RWPE1 (cell line): Measurements from ENCODE around the gene CHST11.

Source experiments
- CTCF ChIA-PET: fragments of 350-600 bp; sonication (Branson Sonifier 250); formaldehyde crosslinking; extraction: SDS; loops from one replicate; lab custom pipeline; 2021; lab: Yijun Ruan, JAX
- POLR2A ChIA-PET: fragments of 400-600 bp; formaldehyde crosslinking; extraction: SDS; loops from one replicate; lab custom pipeline; 2020; ENCODE audit warnings: antibody characterized with exemption; ENCODE audit not compliant: low non-redundant PET; lab: Yijun Ruan, JAX
- DNase-seq: peaks from one replicate; pipeline ENCODE4 v3.0.0; 2012; ENCODE audit warnings: low spot score
- H3K27ac ChIP-seq: fragments of 450-650 bp; 2 replicates; pipeline ENCODE4 v1.5.1; 2017
- TF ChIP-seq, protein P1 (sequence below): fragments of 450-650 bp; conservative IDR thresholded peaks from 2 replicates; pipeline ENCODE4 v1.5.1; 2017; ENCODE audit warnings: low read depth, mild to moderate bottlenecking

Gene CHST11

GRCh38 chr12:104793285-104793684 lies 336.5 kb downstream of the CHST11 start:
- ChIA-PET CTCF (interaction anchor here (0.9 kb wide), 1 partner anchor 261 kb away, joined by 3 read pairs; no protein-coding TSS in a partner anchor), POLR2A (no interaction called here)
- H3K27ac ChIP-seq, result no peak overlapping the region
- TF ChIP-seq, protein P1, sequence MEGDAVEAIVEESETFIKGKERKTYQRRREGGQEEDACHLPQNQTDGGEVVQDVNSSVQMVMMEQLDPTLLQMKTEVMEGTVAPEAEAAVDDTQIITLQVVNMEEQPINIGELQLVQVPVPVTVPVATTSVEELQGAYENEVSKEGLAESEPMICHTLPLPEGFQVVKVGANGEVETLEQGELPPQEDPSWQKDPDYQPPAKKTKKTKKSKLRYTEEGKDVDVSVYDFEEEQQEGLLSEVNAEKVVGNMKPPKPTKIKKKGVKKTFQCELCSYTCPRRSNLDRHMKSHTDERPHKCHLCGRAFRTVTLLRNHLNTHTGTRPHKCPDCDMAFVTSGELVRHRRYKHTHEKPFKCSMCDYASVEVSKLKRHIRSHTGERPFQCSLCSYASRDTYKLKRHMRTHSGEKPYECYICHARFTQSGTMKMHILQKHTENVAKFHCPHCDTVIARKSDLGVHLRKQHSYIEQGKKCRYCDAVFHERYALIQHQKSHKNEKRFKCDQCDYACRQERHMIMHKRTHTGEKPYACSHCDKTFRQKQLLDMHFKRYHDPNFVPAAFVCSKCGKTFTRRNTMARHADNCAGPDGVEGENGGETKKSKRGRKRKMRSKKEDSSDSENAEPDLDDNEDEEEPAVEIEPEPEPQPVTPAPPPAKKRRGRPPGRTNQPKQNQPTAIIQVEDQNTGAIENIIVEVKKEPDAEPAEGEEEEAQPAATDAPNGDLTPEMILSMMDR, result no peak
- DNase-seq, result peak; percentile 6

GRCh38 chr12:104793968-104794367 lies 337.2 kb downstream of the CHST11 start:
- ChIA-PET CTCF (no interaction called here), POLR2A (no interaction called here)
- TF ChIP-seq, protein P1, result no peak
- no peak for DNase-seq
- H3K27ac ChIP-seq, result no peak overlapping the region

GRCh38 chr12:104796475-104796862 lies 339.7 kb downstream of the CHST11 start:
- POLR2A ChIA-PET, result no interaction called here
- DNase-seq, result no peak
- CTCF ChIA-PET, result no interaction called here
- H3K27ac ChIP-seq, result no peak overlapping the region
- TF ChIP-seq, protein P1, result no peak

DNA sequence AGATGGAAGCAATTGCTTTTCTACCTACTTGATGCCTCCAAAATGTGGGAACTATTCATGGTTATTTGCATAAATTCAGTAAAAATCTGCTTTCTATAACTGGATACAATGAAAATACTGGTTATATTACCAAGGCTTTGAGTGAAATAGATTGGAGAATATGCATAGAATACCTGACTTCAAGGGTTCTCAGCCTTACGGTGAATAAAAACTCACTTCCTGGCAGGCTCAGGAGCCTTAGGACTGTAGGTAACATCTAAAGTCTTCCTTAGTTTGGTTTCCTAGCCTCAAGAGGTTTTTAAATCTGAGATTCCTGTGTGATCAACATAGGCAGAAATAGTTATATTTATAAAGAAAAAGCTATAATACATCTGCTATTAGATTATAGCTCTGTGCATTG lies 342.7 kb downstream of the CHST11 start:
- CTCF ChIA-PET, result interaction anchor here (0.6 kb wide), 1 partner anchor 9 kb away, joined by 4 read pairs; no protein-coding TSS in a partner anchor
- POLR2A ChIA-PET, result no interaction called here
- no peak overlapping the region for H3K27ac ChIP-seq
- no peak for DNase-seq
- TF ChIP-seq, protein P1, result no peak

DNA sequence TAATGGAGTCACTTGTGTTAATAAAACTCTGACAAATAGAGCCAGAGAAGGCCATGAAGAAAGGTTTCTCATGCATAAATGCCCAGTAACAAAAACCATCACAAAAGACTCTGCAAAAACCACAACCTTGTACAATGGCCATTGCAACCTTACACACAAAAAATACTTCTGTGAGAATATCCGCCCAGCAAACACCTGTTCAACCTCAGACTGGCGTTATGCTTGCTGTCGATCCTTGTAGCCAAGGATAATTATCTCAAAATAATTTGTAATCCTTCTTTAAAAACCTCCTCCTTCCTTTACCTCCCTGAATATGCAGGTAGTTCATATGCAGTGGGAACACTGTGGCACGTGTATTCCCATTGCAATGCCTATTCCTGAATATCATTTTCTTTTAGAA lies 344.3 kb downstream of the CHST11 start:
- no peak overlapping the region for H3K27ac ChIP-seq
- no peak for DNase-seq
- POLR2A ChIA-PET, result no interaction called here
- CTCF ChIA-PET, result no interaction called here
- TF ChIP-seq, protein P1, result no peak

GRCh38 chr12:104801427-104801826 lies 344.7 kb downstream of the CHST11 start:
- POLR2A ChIA-PET, result no interaction called here
- no peak for DNase-seq
- H3K27ac ChIP-seq, result no peak overlapping the region
- CTCF ChIA-PET, result no interaction called here
- TF ChIP-seq, protein P1, result no peak
